Activated CD4-positive, CD25-positive, alpha-beta regulatory T cell (primary cell): Measurements from ENCODE around the gene CTLA4.
A peak's percentile ranks its signal among the peaks of the same experiment; 100 is the strongest.
"Not testable (repeated sequence)": the region's sequence is repeated elsewhere in the genome, so short reads cannot be mapped to it uniquely, and the experiment has no call there.

ENCODE experiments used
- DNase-seq, 4 experiments: peaks; one replicate each; lab custom pipeline; 2025; lab: John Stamatoyannopoulos, UW

The CTLA4 gene

GRCh38 chr2:203857656-203858055, 9.9 kb upstream of the CTLA4 start:
- DNase-seq: no peak

- no peak for DNase-seq
Observed at GRCh38 chr2:203858176-203858575, 9.4 kb upstream of the CTLA4 start.

- no peak for DNase-seq
Observed at GRCh38 chr2:203859030-203859789, 8.4 kb upstream of the CTLA4 start.

- no peak for DNase-seq
Observed at GRCh38 chr2:203861197-203861596, 6.4 kb upstream of the CTLA4 start.

- no peak for DNase-seq
Observed at GRCh38 chr2:203861607-203862006, 6.0 kb upstream of the CTLA4 start.

- DNase-seq: peak in 3 of 4 experiments; percentile 11 to 37 (median 36)
Observed at GRCh38 chr2:203869223-203870042, 1.9 kb downstream of the CTLA4 start.

- DNase-seq: peak in 2 of 4 experiments; percentile 14 to 21
Observed at GRCh38 chr2:203870481-203870880, 2.9 kb downstream of the CTLA4 start.

- DNase-seq: no peak
Observed at GRCh38 chr2:203870941-203871340, 3.4 kb downstream of the CTLA4 start.

GRCh38 chr2:203871371-203871983, 3.9 kb downstream of the CTLA4 start:
- peak in 2 of 4 experiments; percentile 11 to 19 for DNase-seq

GRCh38 chr2:203873461-203873860, 5.9 kb downstream of the CTLA4 start:
- no peak for DNase-seq

GRCh38 chr2:203873921-203874631, 6.5 kb downstream of the CTLA4 start:
- DNase-seq: no peak

- peak in 2 of 4 experiments; percentile 16 to 25 for DNase-seq
Observed at GRCh38 chr2:203875471-203875870, 7.9 kb downstream of the CTLA4 start.

GRCh38 chr2:203876328-203876727, 8.8 kb downstream of the CTLA4 start:
- no peak for DNase-seq

GRCh38 chr2:203878063-203878462, 10.5 kb downstream of the CTLA4 start:
- no peak for DNase-seq

- DNase-seq: no peak
Observed at GRCh38 chr2:203880557-203881125, 13.1 kb downstream of the CTLA4 start.

- not testable (repeated sequence) for DNase-seq
Observed at GRCh38 chr2:203881185-203881584, 13.6 kb downstream of the CTLA4 start.

GRCh38 chr2:203882551-203882950, 15.0 kb downstream of the CTLA4 start:
- no peak for DNase-seq

- DNase-seq: peak in 2 of 4 experiments; percentile 10 to 30
Observed at GRCh38 chr2:203886661-203887151, 19.1 kb downstream of the CTLA4 start.

GRCh38 chr2:203887677-203888076, 20.1 kb downstream of the CTLA4 start:
- DNase-seq: no peak

- DNase-seq: no peak
Observed at GRCh38 chr2:203889542-203889941, 22.0 kb downstream of the CTLA4 start.

GRCh38 chr2:203889944-203890343, 22.4 kb downstream of the CTLA4 start:
- DNase-seq: no peak
